HG03175 (cell line): Measurements from ENCODE around the gene SLC1A3.
"Not testable (repeated sequence)": the region's sequence is repeated elsewhere in the genome, so short reads cannot be mapped to it uniquely, and the experiment has no call there.

Experiments used
- ATAC-seq: cut with Tn5 transposase; IDR thresholded peaks from one replicate; pipeline ENCODE4 v1.9.1; 2021; ENCODE audit warnings: mild to moderate bottlenecking, moderate library complexity; ENCODE audit not compliant: unreplicated experiment

The SLC1A3 gene

GRCh38 chr5:36606428-36607113 is at the start of gene SLC1A3:
SLC1A3 (plus strand) TSS chr5:36606606; CDS start chr5:36608424, 1,818 bp downstream.
- ATAC-seq, result peak; percentile 85

- no peak for ATAC-seq
Measured at GRCh38 chr5:36558641-36559040, 47.8 kb upstream of the SLC1A3 start.

DNA sequence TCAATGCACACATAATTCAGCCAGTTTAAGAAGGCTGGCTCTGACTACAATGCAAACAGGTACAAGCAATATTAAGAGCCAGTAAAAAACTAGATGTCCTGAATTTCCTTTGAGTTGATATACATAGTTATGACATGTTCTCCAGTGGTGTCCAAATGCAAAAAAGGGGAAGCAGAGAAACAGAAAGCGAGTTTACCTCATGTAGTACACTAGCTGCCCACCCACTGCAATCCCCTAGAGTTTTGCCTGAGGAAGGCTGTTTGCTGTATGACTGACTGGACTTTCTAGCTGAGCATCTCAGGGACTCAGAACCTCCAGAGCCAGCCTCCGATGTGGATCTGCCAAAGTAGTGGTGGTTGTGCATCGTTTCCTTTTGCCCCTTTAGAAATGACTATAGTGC is 44.8 kb upstream of the SLC1A3 start:
- no peak for ATAC-seq

DNA sequence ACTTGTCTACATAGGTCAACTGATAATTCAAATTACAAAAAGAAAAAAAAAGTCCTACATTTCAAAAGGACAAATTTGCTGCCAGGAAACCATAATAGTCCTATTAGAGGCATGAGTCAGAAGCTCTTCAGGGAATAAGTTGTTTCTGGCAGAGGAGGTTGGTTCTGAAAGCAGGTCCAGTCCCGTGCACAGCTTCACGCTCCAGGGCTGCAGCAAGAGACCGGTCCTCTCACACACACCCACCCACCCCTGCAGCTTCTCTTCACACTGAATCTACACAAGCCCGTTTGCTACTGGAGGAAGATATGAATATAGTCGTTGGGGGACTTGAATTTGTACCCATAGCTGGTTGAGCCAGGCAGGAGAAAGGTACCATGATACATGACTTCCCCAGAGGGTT is 36.9 kb upstream of the SLC1A3 start:
- no peak for ATAC-seq

DNA sequence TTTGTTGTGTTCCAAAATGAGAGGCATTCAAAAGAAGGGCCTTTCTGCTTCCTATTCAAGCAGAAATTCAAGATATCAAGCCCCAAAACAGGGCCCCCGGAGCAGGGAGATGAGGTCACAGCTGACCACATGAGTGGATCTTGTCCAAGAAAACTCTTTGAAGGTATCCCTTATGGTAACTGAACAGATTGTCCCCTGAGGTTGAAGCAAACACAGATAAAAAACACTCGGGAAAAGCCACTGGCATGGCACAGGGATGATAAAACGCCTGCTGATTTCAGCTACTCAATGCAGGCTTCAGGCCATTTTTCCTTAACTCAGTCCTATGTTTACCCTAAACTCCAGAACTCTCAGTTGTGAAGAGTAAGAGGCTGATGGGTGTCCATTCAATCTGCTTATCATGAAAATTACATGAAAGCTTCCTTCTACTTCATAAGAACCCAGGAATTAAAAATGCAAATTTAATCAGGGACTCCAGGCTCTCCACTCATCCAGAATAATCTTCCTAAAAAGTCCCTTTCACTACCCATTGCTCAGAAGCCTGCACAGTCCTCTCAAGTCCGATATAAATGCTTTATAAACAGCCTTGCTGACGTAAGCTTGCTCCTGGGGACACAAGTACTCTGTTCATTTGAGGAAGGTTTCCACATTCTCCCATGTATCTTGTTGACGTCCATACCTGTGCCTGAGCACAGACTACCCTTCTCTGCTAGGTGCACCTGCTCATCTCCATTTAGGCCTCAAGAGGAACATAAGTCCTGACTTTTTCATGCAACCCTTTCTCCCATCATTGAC is 35.9 kb upstream of the SLC1A3 start:
- no peak for ATAC-seq

DNA sequence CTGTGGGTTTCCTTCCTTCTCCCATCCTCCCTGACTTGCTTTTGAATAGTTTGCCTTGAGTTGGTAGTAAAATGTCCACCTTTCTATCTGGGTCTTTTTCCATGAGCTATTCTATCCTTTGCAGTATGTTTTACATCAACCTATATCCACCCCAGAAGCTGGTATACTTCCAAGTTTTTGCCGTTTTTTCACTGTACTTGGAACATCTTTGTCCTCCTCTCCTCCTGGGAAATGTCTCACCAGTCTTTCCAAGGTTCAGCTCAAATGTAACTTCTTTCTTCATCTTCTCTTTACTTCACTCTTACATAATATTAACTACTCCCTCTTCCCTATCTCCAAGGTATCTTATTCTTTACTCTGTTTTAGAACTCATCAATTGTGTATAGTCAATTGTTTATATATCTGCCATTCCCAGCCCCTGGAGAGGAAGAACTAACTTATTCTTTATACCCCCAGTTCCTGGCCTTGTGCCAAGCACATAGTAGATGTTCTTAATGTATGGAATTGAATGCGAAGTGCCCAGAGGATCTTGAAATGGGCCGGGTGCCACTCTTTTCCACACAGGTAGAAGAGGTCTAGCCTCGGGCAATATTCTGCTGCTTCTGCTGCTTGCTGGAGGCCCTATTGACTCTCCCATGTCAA is 34.9 kb upstream of the SLC1A3 start:
- no peak for ATAC-seq

- no peak for ATAC-seq
Measured at GRCh38 chr5:36573438-36573837, 33.0 kb upstream of the SLC1A3 start.

- ATAC-seq, result no peak
Measured at GRCh38 chr5:36575361-36575781, 31.0 kb upstream of the SLC1A3 start.

GRCh38 chr5:36576721-36577120 is 29.7 kb upstream of the SLC1A3 start:
- ATAC-seq, result no peak

DNA sequence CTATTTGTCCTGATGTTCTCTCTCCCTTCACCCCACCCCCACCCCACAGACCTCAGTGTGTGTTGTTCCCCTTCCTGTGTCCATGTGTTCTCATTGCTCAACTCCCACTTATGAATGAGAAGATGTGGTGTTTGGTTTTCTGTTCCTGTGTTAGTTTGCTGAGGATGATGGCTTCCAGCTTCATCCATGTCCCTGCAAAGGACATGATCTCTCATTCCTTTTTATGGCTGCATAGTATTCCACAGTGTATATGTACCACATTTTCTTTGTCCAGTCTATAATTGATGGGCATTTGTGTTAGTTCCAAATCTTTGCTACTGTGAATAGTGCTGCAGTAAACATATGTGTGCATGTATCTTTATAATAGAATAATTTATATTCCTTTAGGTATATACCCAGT is 26.5 kb upstream of the SLC1A3 start:
- not testable (repeated sequence) for ATAC-seq

DNA sequence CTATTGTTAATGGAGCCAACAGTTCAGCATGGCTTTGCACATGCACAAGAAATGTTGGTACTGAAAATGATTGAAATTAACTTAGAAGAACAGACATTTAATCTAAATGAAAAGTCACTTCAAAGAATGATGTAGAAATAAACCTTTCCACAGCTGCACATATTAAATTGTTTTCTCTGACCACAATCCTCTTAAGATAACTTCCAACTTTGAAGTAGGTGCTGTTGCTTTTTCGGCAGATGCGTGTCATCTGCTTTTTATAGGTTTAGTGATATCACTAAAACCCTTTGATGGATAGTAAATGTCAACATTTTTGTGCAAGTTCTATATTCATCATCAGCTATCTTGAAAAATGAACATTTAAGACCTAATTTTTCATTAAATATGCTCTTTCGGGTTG is 25.3 kb upstream of the SLC1A3 start:
- ATAC-seq, result no peak

DNA sequence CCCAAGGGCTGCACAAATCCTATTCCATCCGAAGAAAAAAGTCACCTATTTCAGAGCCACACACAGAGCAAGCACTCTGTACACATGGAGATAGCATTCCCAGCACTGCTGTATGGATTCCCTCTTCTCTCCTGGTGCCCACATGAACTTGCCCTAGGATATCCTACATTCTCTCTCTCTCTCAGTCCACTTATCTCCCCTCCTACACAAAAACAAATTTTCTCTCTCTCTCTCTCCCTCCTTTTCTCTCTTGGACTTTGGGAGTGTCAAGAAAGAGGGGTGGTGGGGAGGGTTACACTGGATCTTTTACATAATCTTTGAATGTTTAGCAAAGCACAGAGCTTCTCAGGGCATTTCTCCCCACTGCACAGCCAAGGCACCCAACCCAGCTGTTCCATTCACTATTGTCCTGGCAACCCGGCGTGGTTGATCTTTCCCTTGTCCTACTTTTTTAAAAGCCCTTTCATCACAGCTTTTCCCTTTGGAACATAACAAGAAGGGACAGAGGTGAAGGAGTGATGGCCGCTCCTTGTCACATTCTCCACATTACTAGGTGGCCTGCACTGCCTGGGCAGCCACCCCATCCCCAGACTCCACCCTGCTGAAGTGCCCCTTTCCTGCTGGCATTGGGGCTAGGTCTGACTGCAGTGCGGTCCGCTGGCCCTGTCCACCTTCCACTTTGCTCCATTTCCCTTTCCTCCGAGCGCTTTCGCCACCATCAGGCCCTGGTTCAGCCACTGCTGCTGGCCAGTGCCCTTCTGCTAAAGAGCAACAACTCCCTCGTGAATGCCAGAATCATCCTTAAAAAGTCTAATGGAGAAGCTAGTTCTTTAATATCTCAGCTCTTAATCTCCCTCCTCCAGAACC is 22.2 kb upstream of the SLC1A3 start:
- ATAC-seq, result no peak

DNA sequence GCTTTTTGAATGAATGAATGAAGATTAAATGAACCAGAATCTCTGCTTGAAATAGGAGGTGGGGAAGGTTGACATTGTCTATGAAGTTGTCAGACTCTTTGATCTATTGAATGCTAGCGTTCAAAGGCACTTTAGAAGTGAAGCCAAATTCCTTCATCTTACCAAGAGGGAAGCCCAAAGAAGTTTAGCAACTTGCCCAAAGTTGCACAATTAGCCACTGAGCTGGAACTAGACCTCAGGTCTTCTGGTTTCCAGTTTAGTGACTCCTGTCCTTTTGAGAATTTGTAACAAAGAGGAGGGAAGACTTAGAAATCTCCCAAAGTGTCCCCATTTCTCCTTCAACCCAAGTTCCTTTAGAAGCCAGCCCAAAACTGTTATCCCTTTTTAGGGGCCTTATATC is 20.7 kb upstream of the SLC1A3 start:
- no peak for ATAC-seq

DNA sequence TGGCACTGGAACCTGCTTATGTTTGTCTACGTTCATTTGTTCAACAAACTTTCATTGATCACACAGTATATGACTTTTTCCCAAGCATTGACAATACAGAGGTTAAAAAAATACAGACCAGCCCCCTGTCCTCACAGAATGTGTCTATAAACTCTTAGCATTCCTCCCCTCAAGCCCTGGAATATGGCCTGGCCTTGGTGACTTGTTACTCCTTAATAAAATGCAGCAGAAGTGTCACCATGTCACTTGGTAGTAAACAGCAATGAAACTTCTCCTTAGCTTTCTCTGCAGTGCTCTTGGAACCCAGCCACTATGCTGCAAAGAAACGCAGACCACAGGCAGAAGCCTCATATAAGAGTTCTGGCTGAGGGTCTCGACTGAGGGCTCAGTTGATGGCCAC is 19.1 kb upstream of the SLC1A3 start:
- no peak for ATAC-seq

GRCh38 chr5:36589735-36590134 is 16.7 kb upstream of the SLC1A3 start:
- not testable (repeated sequence) for ATAC-seq

DNA sequence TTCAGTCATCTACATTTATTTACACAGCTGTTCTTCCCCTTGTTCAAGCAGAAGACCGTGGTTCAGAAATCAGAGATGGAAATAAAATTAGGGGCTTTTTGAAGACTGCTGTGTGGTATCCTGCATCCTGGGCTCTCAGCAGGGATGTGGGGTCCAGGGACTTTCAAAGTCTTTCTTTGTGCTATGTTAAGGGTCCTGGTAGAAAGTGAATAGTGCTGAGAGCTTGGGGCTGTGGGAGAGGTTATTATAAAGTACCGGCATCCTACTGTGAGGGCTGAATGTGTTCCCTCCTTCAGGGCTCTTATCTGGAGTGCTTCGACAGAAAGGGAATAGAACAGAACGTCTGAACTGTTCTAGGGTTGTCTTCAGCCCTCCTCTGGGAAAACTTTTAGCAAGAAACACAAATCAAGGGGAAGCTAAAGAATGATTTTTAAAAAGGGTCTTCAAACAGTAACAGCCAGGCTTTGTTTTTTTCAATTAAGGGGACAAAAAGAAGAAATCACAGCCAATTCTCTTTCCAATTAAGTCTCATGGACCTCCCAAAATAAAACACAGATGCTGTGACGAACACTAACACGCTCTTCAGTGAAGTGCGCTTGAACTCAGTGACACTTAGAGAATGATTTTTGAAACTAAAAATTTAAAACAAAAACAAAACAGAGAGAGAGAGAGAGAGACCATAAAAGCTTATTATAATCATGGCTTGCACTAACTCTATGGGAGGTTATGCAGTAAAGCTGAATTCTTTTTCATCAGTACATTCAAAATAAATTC is 15.7 kb upstream of the SLC1A3 start:
- ATAC-seq, result no peak

- no peak for ATAC-seq
Measured at GRCh38 chr5:36593867-36594266, 12.5 kb upstream of the SLC1A3 start.

DNA sequence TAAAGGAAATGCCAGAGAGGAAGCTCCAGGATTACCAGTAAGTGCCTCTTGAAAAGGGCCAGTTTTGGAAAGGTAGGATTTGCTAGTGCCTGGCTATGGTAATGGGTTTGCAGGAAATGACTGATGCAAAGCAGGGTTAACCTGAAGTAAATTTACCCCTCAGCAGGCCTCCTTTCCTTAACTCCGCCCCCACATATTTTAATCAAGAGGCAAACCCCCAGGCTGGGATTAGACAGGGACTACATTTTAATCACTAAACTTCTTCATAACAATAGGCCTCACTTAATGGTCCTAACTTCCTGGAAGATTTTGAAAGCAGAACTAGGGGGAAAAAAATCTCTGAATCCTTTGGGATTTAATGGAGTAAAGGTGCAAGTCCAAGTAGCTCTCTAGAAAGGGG is 10.2 kb upstream of the SLC1A3 start:
- ATAC-seq, result no peak

GRCh38 chr5:36596756-36597155 is 9.7 kb upstream of the SLC1A3 start:
- no peak for ATAC-seq

DNA sequence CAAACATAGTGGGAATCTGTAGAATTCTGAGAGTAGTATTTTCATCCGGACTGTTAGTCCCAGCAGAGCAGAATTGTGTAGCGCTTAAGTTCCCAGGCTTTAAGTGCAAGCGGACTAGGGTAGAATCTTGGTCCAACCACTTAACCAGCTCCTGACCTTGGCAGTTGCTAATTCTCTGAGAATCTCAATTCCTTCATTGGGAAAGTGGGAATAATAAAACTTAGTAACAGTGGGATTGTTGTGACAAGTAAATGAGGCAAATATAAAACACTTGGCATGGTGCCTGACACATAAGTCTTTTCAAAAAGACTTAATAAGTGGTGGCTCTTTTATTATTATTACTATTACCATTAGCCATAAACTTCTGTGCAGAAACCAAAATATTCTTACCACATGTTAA is 8.4 kb upstream of the SLC1A3 start:
- no peak for ATAC-seq
